HL-60 (cell line): ENCODE results near the gene CBX4.

Source experiments
- GABPA ChIP-seq: IDR thresholded peaks from 2 replicates; pipeline ENCODE4 v1.6.1; 2012; ENCODE audit warnings: low read depth
- POLR2AphosphoS5 ChIP-seq: IDR thresholded peaks from 2 replicates; pipeline ENCODE4 v1.6.1; 2012; ENCODE audit warnings: low read depth
- TF ChIP-seq, protein P1 (sequence below): IDR thresholded peaks from one replicate; pipeline ENCODE4 v1.5.1; 2011; ENCODE audit warnings: low read length, control low read depth, inconsistent platforms; ENCODE audit not compliant: insufficient read depth

DNA sequence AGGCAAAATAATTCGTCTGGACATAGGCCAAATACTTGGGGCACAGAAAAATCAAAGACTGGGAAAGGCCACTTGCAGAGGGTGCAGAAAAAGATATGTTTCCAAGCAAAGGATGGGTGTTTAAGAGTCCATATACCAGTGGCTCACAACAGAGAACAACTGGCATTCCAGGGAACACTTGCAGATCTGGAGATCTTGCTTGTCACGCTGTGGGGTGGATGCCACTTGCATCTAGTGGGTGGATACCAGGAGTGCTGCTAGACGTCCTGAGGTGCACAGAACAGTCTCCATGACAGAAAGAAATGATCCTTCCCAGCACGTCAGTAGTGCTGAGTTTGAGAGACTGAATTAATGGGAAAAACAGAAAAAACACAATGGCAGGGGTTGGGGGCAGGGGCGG is 50.8 kb downstream of the CBX4 start:
- TF ChIP-seq, protein P1, sequence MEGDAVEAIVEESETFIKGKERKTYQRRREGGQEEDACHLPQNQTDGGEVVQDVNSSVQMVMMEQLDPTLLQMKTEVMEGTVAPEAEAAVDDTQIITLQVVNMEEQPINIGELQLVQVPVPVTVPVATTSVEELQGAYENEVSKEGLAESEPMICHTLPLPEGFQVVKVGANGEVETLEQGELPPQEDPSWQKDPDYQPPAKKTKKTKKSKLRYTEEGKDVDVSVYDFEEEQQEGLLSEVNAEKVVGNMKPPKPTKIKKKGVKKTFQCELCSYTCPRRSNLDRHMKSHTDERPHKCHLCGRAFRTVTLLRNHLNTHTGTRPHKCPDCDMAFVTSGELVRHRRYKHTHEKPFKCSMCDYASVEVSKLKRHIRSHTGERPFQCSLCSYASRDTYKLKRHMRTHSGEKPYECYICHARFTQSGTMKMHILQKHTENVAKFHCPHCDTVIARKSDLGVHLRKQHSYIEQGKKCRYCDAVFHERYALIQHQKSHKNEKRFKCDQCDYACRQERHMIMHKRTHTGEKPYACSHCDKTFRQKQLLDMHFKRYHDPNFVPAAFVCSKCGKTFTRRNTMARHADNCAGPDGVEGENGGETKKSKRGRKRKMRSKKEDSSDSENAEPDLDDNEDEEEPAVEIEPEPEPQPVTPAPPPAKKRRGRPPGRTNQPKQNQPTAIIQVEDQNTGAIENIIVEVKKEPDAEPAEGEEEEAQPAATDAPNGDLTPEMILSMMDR = no peak
- no peak for TF ChIP-seq GABPA
- TF ChIP-seq POLR2AphosphoS5 = no peak
